Measurements from ENCODE around the gene AGO4. TPM values are rescaled to one million over a fixed set of nuclear protein-coding genes. Genes with fewer than 3 reads are reported as not detected.

Gene AGO4
- total RNA-seq, 2 experiments from 2014 or later: 16.5 to 20.9 TPM

DNA sequence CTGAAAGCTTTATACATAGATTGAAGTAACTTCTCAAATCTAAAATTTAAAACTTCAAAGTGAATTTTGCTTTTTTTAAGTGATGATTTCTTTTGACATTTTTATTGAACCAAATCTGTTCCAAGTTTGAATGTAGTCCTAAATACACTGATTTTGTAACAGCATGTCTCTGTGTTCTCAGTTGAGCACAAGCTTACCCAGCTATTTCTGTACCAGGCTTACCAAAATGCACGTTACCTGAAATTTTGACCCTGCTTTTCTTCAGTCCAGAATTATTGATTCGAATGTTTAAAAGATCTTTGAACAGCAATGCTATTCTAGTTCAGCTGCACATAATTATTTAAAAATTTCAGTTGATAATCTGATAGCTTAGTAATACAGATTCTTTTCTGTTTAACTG, 25.6 kb downstream of the AGO4 start:
- Mint-ChIP-seq H3K9me3 (no peaks in the 10 kb centered on the region), H3K27ac (no peak overlapping the region), H3K36me3 (ENCODE audit: low read depth) (peaks cover 47% of the 10 kb centered on the region), H3K27me3 (no peaks in the 10 kb centered on the region), H3K4me1 (no peaks in the 10 kb centered on the region), H3K4me3 (no peak overlapping the region)
- CTCF ChIA-PET: interaction anchor here (1.1 kb wide), 1 partner anchor 50 kb away, joined by 3 read pairs; the partner anchor contains the start of gene AGO1
- no peak for DNase-seq
- POLR2A ChIA-PET: no interaction called here

DNA sequence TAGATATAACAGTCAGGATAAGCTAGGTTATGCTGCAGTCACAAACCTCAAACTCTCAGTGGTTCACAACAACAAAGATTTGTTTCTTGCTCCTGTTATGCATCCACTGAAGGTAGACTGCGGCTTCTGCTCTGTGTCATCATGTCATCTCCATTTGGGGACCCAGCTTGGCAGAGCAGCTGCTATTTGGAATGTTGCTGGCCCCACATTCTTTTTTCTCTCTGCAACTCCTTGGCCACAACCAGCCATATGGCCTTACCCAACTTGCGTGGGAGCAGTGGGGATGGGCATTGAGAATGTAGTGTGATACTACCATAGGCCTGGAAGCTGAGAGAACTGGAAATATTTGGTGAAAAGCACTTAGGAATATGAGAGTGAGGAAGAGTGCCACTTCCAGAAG, 26.4 kb downstream of the AGO4 start:
- peaks cover 47% of the 10 kb centered on the region for H3K36me3 Mint-ChIP-seq (ENCODE audit: low read depth)
- no peaks in the 10 kb centered on the region for H3K4me1 Mint-ChIP-seq
- H3K27me3 Mint-ChIP-seq: no peaks in the 10 kb centered on the region
- H3K27ac Mint-ChIP-seq: no peak overlapping the region
- ChIA-PET POLR2A (no interaction called here), CTCF (no interaction called here)
- H3K4me3 Mint-ChIP-seq: no peak overlapping the region
- H3K9me3 Mint-ChIP-seq: no peaks in the 10 kb centered on the region
- DNase-seq: no peak

DNA sequence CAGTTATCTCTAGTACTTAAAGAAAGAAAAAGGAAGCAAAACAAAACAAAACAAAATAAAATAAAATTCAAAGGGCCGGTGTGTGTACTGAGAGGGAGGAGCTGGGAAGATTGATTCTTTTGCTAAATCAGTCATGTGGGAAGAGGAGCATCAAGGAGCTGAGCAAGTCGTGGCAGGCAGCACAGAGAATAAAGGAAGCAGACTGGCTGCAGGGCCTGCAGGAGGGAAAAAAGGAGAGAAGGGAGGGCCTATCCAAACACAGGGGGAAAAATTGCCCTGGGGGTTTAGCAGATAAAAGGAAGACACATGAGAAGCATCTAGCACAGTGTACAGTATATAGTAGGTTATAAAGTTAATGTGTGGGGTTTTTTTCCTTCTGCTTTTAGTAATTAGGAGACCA, 27.6 kb downstream of the AGO4 start:
- Mint-ChIP-seq H3K9me3 (no peaks in the 10 kb centered on the region), H3K4me1 (no peaks in the 10 kb centered on the region), H3K27me3 (no peaks in the 10 kb centered on the region), H3K36me3 (ENCODE audit: low read depth) (peaks cover 47% of the 10 kb centered on the region), H3K27ac (no peak overlapping the region), H3K4me3 (no peak overlapping the region)
- ChIA-PET POLR2A (no interaction called here), CTCF (no interaction called here)
- DNase-seq: no peak

DNA sequence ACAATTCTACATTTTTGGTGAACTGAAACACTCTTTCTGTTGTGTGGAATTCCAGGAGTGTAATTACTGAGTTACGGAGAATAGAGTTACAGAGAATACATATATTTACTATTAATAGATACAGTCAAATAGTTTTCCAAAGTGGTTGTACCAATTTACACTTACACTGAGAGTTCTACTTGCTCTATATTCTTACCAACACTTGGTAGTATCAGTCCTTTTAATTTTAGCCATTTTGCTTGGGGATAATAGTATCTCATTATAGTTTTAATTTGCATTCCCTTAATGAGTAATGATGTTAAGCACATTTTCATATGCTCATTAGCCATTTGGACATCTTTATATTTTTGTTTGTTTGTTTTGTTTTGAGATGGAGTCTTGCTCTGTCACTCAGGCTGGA, 28.9 kb downstream of the AGO4 start:
- Mint-ChIP-seq H3K9me3 (no peaks in the 10 kb centered on the region), H3K27ac (no peak overlapping the region), H3K4me3 (no peak overlapping the region), H3K4me1 (no peaks in the 10 kb centered on the region), H3K27me3 (no peaks in the 10 kb centered on the region), H3K36me3 (ENCODE audit: low read depth) (peaks cover 47% of the 10 kb centered on the region)
- CTCF ChIA-PET: no interaction called here
- POLR2A ChIA-PET: no interaction called here
- no peak for DNase-seq

DNA sequence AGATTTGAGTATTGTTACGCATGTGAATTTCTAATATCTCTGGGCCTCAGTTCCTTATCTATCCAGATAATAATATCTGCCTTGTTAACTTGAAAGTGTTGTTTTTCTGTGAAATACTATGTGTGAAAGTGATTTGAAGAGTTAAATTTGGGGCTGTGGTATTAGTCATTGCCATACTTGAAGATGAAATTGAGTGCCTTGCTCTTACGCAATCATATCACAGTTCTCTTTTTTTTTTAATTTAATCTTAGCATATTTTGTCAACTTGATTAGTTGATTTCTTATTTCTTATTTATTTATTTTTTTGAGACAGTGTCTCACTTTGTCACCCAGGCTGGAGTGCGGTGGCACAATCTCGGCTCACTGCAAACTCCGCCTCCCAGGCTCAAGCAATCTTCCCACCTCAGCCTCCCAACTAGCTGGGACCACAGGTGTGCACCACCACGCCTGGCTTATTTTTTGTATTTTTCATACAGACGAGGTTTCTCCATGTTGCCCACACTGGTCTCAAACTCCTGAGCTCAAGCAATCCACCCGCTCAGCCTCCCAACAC, 31.0 kb downstream of the AGO4 start:
- Mint-ChIP-seq H3K27me3 (no peaks in the 10 kb centered on the region), H3K9me3 (no peaks in the 10 kb centered on the region), H3K4me1 (no peaks in the 10 kb centered on the region), H3K36me3 (ENCODE audit: low read depth) (peaks cover 47% of the 10 kb centered on the region), H3K27ac (no peak overlapping the region), H3K4me3 (no peak overlapping the region)
- no peak for DNase-seq
- ChIA-PET POLR2A (no interaction called here), CTCF (no interaction called here)

DNA sequence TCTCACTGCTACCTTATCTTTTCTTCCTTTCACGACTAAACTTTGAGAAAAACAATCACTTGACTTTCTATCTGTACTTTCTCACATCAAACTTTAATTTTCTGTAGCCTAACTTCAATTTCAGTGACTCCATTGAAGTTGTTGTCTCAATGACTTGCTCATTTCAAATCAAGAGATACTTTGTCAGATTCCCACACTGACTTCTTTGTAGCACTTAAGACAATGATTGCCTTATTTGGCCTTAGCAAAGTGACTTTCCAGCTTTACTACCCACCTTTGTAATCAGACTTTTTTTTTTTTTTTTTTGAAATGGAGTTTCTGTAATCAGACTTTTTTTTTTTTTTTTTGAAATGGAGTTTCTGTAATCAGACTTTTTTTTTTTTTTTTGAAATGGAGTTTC, 37.0 kb downstream of the AGO4 start:
- H3K27ac Mint-ChIP-seq: no peak overlapping the region
- no peaks in the 10 kb centered on the region for H3K9me3 Mint-ChIP-seq
- no peaks in the 10 kb centered on the region for H3K27me3 Mint-ChIP-seq
- peaks cover 23% of the 10 kb centered on the region for H3K36me3 Mint-ChIP-seq (ENCODE audit: low read depth)
- ChIA-PET CTCF (interaction anchor here (0.7 kb wide), 3 partner anchors 63 to 392 kb away, joined by 3 read pairs; no protein-coding TSS in a partner anchor), POLR2A (no interaction called here)
- H3K4me1 Mint-ChIP-seq: no peaks in the 10 kb centered on the region
- no peak for DNase-seq
- H3K4me3 Mint-ChIP-seq: no peak overlapping the region

DNA sequence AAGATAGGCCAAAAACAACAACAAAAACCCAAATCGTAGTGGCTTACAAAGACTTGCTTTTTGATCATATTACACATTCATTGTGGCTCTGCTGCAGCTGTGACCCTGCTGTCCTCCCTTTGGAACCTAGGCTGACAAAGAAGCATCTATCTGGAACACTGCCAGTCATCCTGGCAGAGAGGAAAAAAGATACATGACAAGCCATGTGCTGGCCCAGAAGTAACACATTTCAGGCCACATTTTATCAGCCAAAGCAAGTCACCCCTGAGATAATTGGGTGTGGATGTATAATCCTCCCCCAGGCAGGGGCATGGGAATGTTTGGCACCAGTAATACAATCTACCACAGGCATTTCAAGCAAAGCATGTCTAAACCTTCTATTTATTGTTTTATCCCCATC, 38.0 kb downstream of the AGO4 start:
- DNase-seq: no peak
- POLR2A ChIA-PET: no interaction called here

DNA sequence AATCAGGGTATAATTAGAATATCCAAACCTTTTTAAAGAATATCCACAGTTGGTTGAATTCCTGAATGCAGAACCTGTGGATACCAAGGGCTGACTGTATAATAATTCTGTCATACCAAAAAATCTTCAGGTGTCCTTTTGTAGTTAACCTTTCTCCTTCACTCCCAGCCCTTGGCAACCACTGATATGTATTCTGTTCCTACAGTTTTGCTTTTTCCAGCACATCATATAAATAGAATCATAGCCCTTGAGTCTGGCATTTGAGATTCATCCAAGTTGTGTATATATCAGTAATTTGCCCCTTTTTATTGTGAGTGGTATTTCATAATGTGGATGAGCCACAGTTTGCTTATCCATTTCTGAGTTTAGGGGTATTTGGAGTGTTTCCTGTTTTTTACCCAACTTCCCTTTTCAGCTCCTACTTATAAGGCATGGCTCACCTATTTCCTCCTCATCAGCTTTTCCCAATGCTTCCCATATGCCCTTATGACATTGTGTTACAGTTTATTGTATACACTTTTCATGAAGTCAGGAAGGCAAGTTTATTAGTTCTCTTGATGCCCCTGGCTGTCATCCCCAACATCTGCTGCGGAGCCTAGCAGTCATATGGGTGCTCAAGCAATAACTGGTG, 40.2 kb downstream of the AGO4 start:
- Mint-ChIP-seq H3K36me3 (ENCODE audit: low read depth) (peaks cover 29% of the 10 kb centered on the region), H3K27me3 (no peaks in the 10 kb centered on the region), H3K9me3 (no peaks in the 10 kb centered on the region), H3K4me1 (no peaks in the 10 kb centered on the region), H3K27ac (no peak overlapping the region), H3K4me3 (no peak overlapping the region)
- ChIA-PET CTCF (interaction anchor here (1.4 kb wide), 1 partner anchor 35 kb away, joined by 3 read pairs; the partner anchor contains the start of gene AGO1), POLR2A (no interaction called here)
- no peak for DNase-seq

More for the DNA sequence above, 38.0 kb downstream of the AGO4 start:
- H3K9me3 Mint-ChIP-seq: no peaks in the 10 kb centered on the region
- H3K27ac Mint-ChIP-seq: no peak overlapping the region
- H3K4me3 Mint-ChIP-seq: no peak overlapping the region
- CTCF ChIA-PET: no interaction called here
- no peaks in the 10 kb centered on the region for H3K27me3 Mint-ChIP-seq
- H3K4me1 Mint-ChIP-seq: no peaks in the 10 kb centered on the region
- peaks cover 30% of the 10 kb centered on the region for H3K36me3 Mint-ChIP-seq (ENCODE audit: low read depth)

DNA sequence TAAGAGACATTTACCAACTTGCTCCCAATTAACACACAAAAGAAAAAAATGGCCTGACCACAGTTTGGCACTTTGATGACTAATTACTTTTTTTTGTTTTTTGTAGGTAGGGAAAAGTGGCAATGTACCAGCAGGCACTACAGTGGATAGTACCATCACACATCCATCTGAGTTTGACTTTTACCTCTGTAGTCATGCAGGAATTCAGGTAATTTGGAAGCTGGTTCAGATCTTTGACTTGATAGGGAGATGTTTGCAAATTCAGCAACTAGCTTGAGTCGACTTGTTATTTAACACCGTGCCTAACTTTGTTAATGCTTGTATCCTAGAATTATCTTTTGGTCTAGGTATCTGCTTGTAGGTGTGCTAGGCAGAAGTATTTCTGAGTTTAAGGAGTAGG, 42.2 kb downstream of the AGO4 start:
- H3K9me3 Mint-ChIP-seq: no peaks in the 10 kb centered on the region
- H3K27me3 Mint-ChIP-seq: no peaks in the 10 kb centered on the region
- CTCF ChIA-PET: interaction anchor here (0.7 to 1.6 kb wide), 2 partner anchors 10 to 13 kb away, joined by 3 to 5 read pairs; no protein-coding TSS in a partner anchor
- no peak for DNase-seq
- POLR2A ChIA-PET: no interaction called here
- no peaks in the 10 kb centered on the region for H3K4me1 Mint-ChIP-seq
- peaks cover 38% of the 10 kb centered on the region for H3K36me3 Mint-ChIP-seq (ENCODE audit: low read depth)
- H3K4me3 Mint-ChIP-seq: no peak overlapping the region
- no peak overlapping the region for H3K27ac Mint-ChIP-seq

DNA sequence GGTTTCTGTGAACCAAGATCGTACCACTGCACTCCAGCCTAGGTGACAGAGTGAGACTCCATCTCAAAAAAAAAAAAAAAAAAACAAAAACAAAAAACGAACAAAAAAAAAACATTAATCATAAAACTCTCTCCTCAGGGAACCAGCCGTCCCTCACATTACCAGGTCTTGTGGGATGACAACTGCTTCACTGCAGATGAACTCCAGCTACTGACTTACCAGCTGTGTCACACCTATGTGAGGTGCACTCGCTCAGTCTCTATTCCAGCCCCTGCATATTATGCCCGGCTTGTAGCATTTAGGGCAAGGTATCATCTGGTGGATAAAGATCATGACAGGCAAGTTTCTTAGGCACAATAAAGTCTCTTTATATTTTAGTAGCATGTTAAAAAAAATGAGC, 42.9 kb downstream of the AGO4 start:
- Mint-ChIP-seq H3K4me3 (no peak overlapping the region), H3K36me3 (ENCODE audit: low read depth) (peaks cover 42% of the 10 kb centered on the region), H3K27me3 (no peaks in the 10 kb centered on the region), H3K27ac (no peak overlapping the region), H3K4me1 (no peaks in the 10 kb centered on the region), H3K9me3 (no peaks in the 10 kb centered on the region)
- no peak for DNase-seq
- ChIA-PET CTCF (interaction anchor here (0.9 to 1.6 kb wide), 2 partner anchors 12 to 32 kb away, joined by 4 to 5 read pairs; partner anchors contain the start of gene AGO1), POLR2A (no interaction called here)

DNA sequence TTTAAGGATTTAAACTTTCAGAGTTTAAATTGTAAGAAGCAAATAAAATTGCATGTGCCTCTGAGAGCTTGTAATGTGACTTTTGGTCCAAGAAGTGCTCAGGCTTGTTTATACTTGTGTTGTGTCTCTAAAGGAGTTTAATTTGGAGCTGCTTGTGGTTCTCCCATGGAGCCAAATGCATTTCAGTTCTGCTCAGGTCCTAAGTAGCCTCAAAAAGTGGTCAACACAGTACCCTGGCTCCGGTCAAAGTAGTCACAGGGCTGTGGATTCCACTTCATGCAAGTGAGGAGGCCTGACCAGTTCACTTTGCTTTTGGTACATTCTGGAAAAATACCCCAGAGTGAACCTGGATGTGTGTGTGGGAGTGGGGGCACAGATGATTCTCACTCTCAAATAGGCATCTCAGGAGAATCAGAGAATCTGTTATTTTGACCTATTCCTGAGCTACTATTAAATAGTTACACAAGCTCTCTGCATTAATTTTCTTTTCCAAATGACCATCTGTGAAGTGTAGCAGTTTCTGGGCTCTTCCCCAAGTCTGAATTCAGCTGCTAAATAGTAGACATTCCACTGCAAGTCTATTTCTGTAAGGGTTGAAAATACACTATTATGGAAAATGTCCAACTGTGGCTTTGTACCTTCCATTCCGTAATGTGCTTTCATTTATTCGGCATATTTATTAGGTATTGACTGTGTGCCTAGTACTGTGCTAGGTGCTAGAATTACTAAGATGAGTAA, 43.5 kb downstream of the AGO4 start:
- H3K27ac Mint-ChIP-seq: no peak overlapping the region
- CTCF ChIA-PET: interaction anchor here (0.9 to 1.6 kb wide), 2 partner anchors 12 to 32 kb away, joined by 4 to 5 read pairs; partner anchors contain the start of gene AGO1

DNA sequence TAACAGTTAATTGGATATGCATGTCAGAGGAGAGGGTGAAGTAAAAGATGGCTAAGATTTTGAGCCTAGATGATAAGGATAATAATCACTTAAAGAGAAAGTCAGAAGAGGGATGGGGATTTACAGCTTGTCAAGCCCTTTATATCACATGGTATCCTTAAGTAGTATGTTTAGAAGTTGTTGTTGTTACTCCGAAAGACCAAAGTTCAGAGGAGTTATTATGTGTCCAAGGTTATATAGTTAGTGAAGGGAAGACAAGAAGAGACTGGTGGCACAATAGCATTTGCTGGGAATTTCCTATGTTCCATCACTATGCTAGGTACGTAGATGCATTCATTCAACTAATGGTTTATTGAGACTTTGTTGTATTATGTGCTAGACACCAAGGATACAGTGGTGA, 44.4 kb downstream of the AGO4 start:
- Mint-ChIP-seq H3K27ac (no peak overlapping the region), H3K4me1 (no peaks in the 10 kb centered on the region), H3K4me3 (no peak overlapping the region), H3K27me3 (no peaks in the 10 kb centered on the region), H3K9me3 (no peaks in the 10 kb centered on the region), H3K36me3 (ENCODE audit: low read depth) (peaks cover 44% of the 10 kb centered on the region)
- POLR2A ChIA-PET: no interaction called here
- CTCF ChIA-PET: no interaction called here
- no peak for DNase-seq

More for the DNA sequence above, 43.5 kb downstream of the AGO4 start:
- no peak for DNase-seq
- POLR2A ChIA-PET: no interaction called here
- no peak overlapping the region for H3K4me3 Mint-ChIP-seq
- no peaks in the 10 kb centered on the region for H3K4me1 Mint-ChIP-seq
- H3K9me3 Mint-ChIP-seq: no peaks in the 10 kb centered on the region
- peaks cover 43% of the 10 kb centered on the region for H3K36me3 Mint-ChIP-seq (ENCODE audit: low read depth)
- no peaks in the 10 kb centered on the region for H3K27me3 Mint-ChIP-seq

DNA sequence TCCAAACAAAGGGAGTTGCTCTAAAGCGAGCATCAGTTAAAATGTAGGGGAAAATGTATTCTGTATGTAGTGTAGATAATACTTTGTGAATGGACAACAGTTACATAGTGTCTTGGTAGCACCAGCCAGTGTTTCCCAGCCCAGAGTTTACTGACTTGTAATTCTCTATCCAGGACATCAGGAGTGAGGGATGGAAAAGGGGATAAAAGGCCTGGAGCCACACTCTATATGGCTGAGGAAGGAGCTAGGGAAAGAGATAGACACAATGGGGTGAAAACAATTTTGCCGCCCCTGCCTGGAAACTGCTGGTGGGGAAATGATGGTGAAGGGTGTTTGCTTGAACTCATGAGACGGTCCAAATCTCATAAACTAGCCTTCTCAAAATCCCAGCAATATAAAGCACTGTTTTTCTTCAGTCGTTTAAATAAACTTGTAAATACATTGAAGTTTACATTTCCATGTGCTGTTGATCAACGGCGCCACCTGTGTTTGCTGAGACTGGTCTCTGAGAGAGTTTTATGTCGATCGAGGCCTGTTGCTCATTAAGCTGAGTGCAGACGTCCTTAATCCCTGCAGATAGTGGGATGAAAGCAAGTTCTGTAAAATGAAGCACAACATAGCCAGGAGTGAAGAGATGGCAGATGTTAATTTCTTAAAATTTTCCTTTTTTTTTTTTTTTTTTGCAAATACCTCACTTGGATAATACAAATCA, 47.3 kb downstream of the AGO4 start:
- no peak overlapping the region for H3K4me3 Mint-ChIP-seq
- H3K4me1 Mint-ChIP-seq: no peaks in the 10 kb centered on the region
- peaks cover 39% of the 10 kb centered on the region for H3K36me3 Mint-ChIP-seq (ENCODE audit: low read depth)
- ChIA-PET CTCF (interaction anchor here (0.9 to 2.1 kb wide), 2 partner anchors 28 to 140 kb away, joined by 3 to 6 read pairs; partner anchors contain the start of gene AGO1), POLR2A (interaction anchor here (1.0 kb wide), 1 partner anchor 86 kb away, joined by 3 read pairs; the partner anchor contains the start of gene CLSPN)
- H3K27me3 Mint-ChIP-seq: no peaks in the 10 kb centered on the region
- H3K9me3 Mint-ChIP-seq: no peaks in the 10 kb centered on the region
- no peak for DNase-seq
- H3K27ac Mint-ChIP-seq: no peak overlapping the region
